ENCODE data around the gene E2F1.

- no peak for TF ChIP-seq CTCF (IDR thresholded peaks at IDR 0.05; ENCODE audit: low read length)
- no peak for TF ChIP-seq EZH2 (optimal IDR thresholded peaks at IDR 0.05; ENCODE audit: low read depth, low read length)
Observed at GRCh38 chr20:33664085-33664761, 22.0 kb downstream of the E2F1 start.
